ENCODE data around the gene TIAM1.

The TIAM1 gene

GRCh38 chr21:31343680-31344480, at the start of gene TIAM1:
TSS of gene TIAM1 (minus strand) at chr21:31344261. CDS start at chr21:31266972, 77,289 bp downstream.
- peak; percentile 28 to 32 for DNase-seq

DNA sequence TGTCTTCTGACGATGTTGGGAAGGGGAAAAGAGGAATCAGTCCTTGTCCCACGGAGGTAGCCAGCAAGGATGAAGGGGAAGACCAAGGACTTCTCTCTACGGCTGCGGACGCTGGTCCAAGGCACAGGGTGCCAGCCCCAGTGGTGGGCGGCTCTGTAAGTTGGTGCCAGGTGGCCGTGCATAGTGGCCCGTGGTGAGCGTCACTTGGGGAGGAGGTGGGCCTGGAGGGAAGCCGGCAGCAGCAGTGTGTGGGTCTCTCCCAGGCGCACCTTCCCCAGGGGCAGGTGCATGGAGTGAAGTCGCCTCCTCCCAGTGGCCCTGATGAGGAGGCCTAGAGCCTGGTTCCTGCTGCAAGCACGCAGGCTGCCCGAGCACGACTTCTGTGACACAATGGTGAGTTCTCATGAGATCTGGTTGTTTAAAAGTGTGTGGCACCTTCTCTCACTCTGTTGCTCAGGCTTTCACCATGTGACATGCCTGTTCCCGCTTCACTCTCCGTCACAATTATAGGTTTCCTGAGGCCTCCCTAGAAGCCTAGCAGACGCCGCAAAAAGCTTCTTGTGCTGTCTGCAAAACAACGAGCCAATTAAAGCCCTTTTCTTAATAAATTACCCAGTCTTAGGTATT, 43.6 kb upstream of the TIAM1 start:
- DNase-seq = no peak

- no peak for DNase-seq
Measured at GRCh38 chr21:31386006-31386405, 41.9 kb upstream of the TIAM1 start.

DNA sequence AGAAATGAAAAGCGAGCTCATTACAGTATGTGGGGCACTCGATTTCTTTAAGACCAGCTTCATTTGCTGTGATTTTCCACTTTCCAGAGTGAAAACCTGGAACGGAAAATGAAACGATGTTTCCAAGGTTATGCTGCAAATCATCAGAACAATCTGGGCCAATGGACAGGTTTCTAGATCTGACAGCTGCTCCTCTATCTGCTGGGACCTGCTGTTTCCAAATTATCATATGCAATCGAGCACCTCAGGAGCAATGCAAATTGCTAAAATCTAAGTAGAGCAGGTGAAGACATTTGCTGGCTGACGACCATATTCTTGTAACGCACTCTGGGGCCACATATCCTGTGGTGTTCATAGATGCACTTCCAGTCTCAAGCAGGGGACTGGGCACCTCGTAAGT, 39.7 kb upstream of the TIAM1 start:
- DNase-seq = no peak

GRCh38 chr21:31382060-31382459, 38.0 kb upstream of the TIAM1 start:
- DNase-seq = no peak

DNA sequence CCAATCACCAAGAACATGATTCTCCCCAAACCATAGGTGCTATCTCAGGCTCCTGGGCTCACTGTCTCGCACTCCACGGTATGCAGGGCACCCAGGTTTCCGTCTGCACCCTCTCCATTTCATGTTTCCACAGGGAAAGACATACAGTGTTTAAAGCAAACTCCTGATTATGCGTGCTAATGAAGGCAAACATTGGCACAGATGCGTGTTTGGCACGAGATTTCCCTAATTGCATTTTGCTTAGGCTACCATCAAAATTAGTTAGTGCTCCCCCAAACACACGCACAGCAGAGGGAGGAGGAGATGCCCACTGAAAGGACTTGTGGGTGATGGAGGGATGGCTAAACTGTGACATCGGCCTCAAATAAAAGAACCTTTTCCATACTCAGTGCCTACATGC, 32.2 kb upstream of the TIAM1 start:
- no peak for DNase-seq

DNA sequence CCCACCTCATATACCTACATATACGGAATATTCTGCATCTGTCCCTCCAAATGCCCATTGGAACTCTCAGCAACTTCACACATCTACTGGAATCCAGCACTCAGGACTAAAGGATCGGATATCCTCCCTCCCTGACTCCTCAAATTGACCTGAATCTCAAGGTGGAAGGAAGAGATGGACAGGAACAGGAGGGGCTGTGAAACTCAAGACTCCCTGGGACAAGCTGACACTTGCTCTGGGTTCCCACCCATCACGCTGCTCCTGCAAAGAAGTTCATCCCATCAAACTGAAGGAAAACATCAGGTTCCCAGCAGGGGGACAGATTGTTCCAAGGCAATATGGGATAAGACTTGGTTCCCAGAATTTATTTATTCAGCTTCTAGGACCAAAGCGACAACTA, 30.3 kb upstream of the TIAM1 start:
- DNase-seq = no peak

DNA sequence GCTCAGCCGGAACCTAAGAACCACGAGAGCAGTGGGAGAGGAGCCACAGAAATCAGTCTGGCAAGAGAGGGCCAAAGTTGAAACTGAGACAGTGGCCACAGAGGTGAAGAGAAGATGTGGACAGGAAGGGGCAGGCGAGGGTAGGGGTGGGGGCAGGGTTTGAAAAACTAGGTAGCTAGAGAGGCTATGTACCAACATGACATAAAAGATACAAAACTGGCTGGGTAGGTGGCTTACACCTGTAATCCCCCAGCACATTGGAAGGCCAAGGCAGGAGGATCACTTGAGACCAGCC, 28.4 kb upstream of the TIAM1 start:
- no peak for DNase-seq

DNA sequence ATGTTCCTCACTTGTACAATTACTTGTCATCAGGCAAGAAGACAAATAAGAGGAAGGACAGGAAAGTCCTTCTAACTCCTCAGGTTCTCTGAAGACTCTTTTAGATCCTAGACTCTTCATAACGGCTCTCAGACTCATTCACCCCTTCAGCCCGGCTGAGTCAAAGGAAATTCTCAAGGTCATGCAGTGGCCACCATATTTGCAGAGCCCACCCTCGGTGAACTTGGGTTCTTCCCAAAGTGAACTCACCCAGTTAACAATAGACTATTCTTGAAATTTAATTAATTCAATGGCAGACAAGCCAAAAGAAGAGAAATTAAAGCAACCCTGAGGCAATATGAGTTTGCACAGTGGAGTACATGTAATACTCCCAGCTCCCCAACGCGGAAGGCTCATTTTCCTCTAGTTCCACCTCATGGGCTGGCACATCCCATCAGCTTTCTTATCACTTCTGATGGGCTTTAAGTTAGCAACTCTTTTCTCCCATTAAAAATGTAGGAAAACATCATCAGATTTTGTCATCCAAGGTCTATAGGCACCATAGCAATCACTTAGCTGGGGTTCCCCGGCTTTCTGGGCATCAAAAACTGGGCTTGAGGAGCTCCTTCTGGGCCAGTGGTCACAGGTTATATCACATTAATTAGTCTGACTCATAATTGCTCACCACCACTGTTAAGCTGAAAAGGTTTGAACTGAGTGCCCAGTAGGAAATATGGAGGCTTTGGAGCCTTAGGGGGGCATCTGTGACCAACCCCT, 27.8 kb upstream of the TIAM1 start:
- no peak for DNase-seq

DNA sequence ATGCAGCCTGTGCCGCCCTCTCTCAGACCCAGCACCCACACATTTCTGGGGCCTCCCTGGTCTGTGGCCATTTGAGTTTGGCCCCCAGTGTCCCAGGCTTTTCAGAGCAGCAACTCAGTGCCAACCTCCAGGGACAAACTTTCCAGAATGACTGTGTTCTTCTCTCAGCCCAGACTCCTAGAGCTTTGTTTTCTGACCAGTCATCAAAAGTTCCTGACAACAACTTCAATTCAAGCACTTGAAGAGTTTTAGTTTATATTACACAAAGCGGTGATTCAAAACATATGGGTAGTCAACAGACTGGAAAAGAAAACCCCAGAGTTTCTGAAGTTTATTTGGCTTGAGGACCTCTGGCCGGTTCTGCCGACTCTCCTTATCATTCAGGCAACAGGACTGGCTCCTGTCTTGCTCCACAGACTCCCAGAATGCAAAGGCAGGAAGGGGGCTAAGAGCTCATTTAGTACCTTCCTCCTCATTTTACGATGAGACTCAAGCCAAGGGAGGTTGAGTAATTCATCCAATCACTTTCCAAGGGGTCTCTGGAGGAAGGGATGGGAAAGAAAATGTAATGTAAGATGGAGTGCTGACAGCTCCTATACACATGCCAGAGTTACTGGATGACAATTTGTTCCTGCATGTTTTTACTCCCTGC, 27.0 kb upstream of the TIAM1 start:
- DNase-seq = no peak

GRCh38 chr21:31370281-31370892, 26.3 kb upstream of the TIAM1 start:
- DNase-seq = no peak

DNA sequence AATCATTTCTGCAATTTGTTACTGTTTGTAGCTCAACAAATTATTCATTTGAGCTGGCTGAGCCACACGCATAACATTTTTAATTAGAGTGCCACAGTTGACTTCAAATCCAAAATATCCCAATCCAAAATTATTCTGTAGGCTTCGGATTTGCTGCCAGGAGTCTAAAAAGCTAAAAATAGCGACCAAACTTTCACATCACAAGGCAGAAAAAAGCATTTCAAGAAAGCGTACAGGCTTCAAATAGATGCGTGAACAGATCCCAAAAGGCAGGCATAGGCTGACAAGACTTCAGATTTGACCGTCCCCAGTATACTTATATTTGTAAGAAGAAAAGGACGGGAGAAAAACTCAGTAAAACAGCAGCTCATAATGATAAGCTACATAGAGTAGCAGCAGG, 24.3 kb upstream of the TIAM1 start:
- DNase-seq = no peak

GRCh38 chr21:31367801-31368200, 23.7 kb upstream of the TIAM1 start:
- DNase-seq = no peak

GRCh38 chr21:31366825-31367224, 22.8 kb upstream of the TIAM1 start:
- DNase-seq = no peak

- peak in 1 of 2 experiments; percentile 38 for DNase-seq
Measured at GRCh38 chr21:31364253-31364945, 20.3 kb upstream of the TIAM1 start.

GRCh38 chr21:31363720-31364119, 19.7 kb upstream of the TIAM1 start:
- DNase-seq = no peak

GRCh38 chr21:31360717-31361116, 16.7 kb upstream of the TIAM1 start:
- DNase-seq = no peak

- no peak for DNase-seq
Measured at GRCh38 chr21:31358158-31358557, 14.1 kb upstream of the TIAM1 start.

GRCh38 chr21:31356440-31356839, 12.4 kb upstream of the TIAM1 start:
- DNase-seq = no peak

DNA sequence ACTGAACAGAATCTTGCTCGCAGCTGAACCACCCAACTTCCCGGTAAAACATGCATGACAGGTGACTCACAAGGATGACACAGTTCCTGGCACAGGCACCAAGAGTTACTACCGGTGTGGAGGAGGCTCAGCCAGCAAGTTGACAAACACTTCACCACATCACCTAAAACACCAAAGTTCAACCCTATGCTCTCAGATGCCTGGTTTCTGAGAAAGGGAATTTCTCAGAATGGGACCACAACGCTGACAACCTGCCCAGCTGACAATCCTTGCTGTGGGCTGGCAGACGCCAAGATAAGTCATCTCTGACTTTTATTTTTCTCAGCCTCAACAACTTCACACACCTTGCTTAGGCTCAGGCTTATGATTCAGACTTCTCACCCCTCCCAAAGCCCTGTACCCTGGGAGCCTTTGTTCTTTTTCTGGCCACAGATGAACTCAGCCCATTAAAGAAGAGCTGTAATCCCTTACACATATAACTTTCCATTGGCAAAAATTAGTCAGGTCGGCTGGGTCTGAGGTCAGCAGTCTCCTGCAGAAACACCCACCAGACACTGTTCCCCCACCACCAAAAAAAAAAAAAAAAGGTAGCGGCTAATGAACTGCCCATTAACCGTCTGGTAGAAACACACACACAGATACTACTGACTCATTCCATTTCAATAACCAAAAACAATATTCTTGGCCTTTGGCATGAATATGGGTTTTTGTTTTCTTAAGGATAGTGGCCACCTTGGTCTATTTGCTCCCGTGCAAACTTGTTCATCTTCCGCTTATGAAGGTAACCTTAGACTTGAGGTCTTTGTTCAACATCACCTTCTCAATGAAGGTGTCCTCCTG, 10.8 kb upstream of the TIAM1 start:
- DNase-seq = peak; percentile 58 to 92

DNA sequence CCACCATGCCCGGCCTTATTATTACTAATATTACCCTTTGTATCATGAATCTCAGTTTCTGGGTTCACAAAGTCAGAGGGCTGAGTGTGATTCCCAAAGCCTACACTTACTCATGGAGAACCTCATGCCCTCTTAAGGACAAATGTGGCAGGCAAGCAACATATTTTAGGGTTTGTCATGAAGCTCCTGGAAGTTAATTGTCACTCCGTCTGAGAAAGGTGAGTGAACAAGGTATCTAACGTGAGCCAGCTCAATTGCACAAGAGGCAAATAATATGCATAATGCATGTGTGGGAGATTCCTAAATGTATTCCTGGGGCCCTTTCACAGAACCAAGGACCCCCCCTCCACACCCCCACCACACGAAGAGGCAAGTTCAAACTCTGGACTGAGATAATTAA, 10.1 kb upstream of the TIAM1 start:
- DNase-seq = no peak

DNA sequence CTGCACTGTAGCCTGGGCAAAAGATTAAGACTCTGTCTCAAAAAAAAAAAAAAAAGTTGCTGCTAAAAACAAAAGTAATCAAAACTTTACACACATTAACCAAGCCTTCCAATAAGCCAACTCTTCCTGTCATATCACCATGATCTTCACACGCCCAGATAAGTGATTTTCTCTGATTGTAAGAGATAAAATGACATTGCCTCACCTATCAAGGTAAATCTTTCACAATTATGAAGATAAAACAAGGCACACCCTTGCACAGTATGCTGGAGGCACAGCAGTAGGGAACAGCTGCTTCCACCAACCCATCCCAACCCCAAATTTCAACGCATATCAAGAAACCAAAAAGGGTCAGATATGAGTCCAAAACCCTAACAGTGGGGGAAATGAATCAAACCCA, 8.8 kb upstream of the TIAM1 start:
- DNase-seq = no peak
